ENCODE data around the gene NKX6-2. TPM values are rescaled to one million over a fixed set of nuclear protein-coding genes. Genes with fewer than 3 reads are reported as not detected.

NKX6-2 gene
- total RNA-seq, 1 donor from 2014 or later: not detected

GRCh38 chr10:132768346-132769248 is 17.4 kb downstream of the NKX6-2 start:
- TF ChIP-seq EZH2 (IDR thresholded peaks at IDR 0.05; ENCODE audit: insufficient read depth, low read length) (no peak), CTCF (IDR thresholded peaks at IDR 0.05; ENCODE audit: insufficient read depth, low read depth, low read length) (no peak)
- Histone ChIP-seq H3K9ac (ENCODE audit: low read length) (no peak overlapping the region), H3K4me3 (ENCODE audit: insufficient read depth, low read depth, low read length) (no peak overlapping the region), H3K4me2 (ENCODE audit: low read length) (no peak overlapping the region), H3K27ac (ENCODE audit: low read depth, low read length) (no peak overlapping the region), H2AFZ (ENCODE audit: low read depth, low read length) (no peak overlapping the region), H4K20me1 (ENCODE audit: insufficient read depth, low read length) (peaks cover 7% of the 10 kb centered on the region), H3K9me3 (ENCODE audit: insufficient read depth, low read depth, low read length) (no peaks in the 10 kb centered on the region), H3K79me2 (ENCODE audit: insufficient read depth, low read length) (no peaks in the 10 kb centered on the region), H3K4me1 (ENCODE audit: insufficient read depth, low read length) (no peaks in the 10 kb centered on the region), H3K36me3 (ENCODE audit: insufficient read depth, low read length) (no peaks in the 10 kb centered on the region), H3K27me3 (ENCODE audit: insufficient read depth, low read length) (no peaks in the 10 kb centered on the region)
- H3K36me3 Mint-ChIP-seq (ENCODE audit: low read depth, unreplicated experiment): peaks cover 16% of the 10 kb centered on the region
- no peak for DNase-seq (ENCODE audit: low read depth)
- peaks cover 6% of the 10 kb centered on the region for H3K4me1 Mint-ChIP-seq (ENCODE audit: low read depth, unreplicated experiment)
- no peak for FAIRE-seq
- H3K27me3 Mint-ChIP-seq (ENCODE audit: low read depth, unreplicated experiment): peaks cover 2% of the 10 kb centered on the region
- H3K4me3 Mint-ChIP-seq (ENCODE audit: unreplicated experiment): no peak overlapping the region
- H3K27ac Mint-ChIP-seq (ENCODE audit: unreplicated experiment): no peak overlapping the region
- no peaks in the 10 kb centered on the region for H3K9me3 Mint-ChIP-seq (ENCODE audit: unreplicated experiment)

GRCh38 chr10:132766291-132766690 is 19.7 kb downstream of the NKX6-2 start:
- peaks cover 12% of the 10 kb centered on the region for H4K20me1 ChIP-seq (ENCODE audit: insufficient read depth, low read length)
- H3K4me2 ChIP-seq (ENCODE audit: low read length): no peak overlapping the region
- Mint-ChIP-seq H3K36me3 (ENCODE audit: low read depth, unreplicated experiment) (peaks cover 20% of the 10 kb centered on the region), H3K4me3 (ENCODE audit: unreplicated experiment) (no peak overlapping the region), H3K9me3 (ENCODE audit: unreplicated experiment) (peaks cover 4% of the 10 kb centered on the region), H3K4me1 (ENCODE audit: low read depth, unreplicated experiment) (peaks cover 15% of the 10 kb centered on the region), H3K27ac (ENCODE audit: unreplicated experiment) (no peak overlapping the region), H3K27me3 (ENCODE audit: low read depth, unreplicated experiment) (peaks cover 2% of the 10 kb centered on the region)
- H3K27me3 ChIP-seq (ENCODE audit: insufficient read depth, low read length): no peaks in the 10 kb centered on the region
- H3K4me1 ChIP-seq (ENCODE audit: insufficient read depth, low read length): no peaks in the 10 kb centered on the region
- H3K27ac ChIP-seq (ENCODE audit: low read depth, low read length): no peak overlapping the region
- FAIRE-seq: no peak
- H3K36me3 ChIP-seq (ENCODE audit: insufficient read depth, low read length): no peaks in the 10 kb centered on the region
- no peaks in the 10 kb centered on the region for H3K79me2 ChIP-seq (ENCODE audit: insufficient read depth, low read length)
- H3K9me3 ChIP-seq (ENCODE audit: insufficient read depth, low read depth, low read length): no peaks in the 10 kb centered on the region
- no peak for DNase-seq (ENCODE audit: low read depth)
- H3K9ac ChIP-seq (ENCODE audit: low read length): no peak overlapping the region
- H3K4me3 ChIP-seq (ENCODE audit: insufficient read depth, low read depth, low read length): no peak overlapping the region
- no peak for TF ChIP-seq CTCF (IDR thresholded peaks at IDR 0.05; ENCODE audit: insufficient read depth, low read depth, low read length)
- TF ChIP-seq EZH2 (IDR thresholded peaks at IDR 0.05; ENCODE audit: insufficient read depth, low read length): no peak
- H2AFZ ChIP-seq (ENCODE audit: low read depth, low read length): no peak overlapping the region

GRCh38 chr10:132765435-132765834 is 20.5 kb downstream of the NKX6-2 start:
- no peak overlapping the region for H2AFZ ChIP-seq (ENCODE audit: low read depth, low read length)
- FAIRE-seq: no peak
- no peaks in the 10 kb centered on the region for H3K36me3 ChIP-seq (ENCODE audit: insufficient read depth, low read length)
- no peak for DNase-seq (ENCODE audit: low read depth)
- Mint-ChIP-seq H3K4me3 (ENCODE audit: unreplicated experiment) (no peak overlapping the region), H3K4me1 (ENCODE audit: low read depth, unreplicated experiment) (peaks cover 15% of the 10 kb centered on the region), H3K9me3 (ENCODE audit: unreplicated experiment) (peaks cover 7% of the 10 kb centered on the region), H3K36me3 (ENCODE audit: low read depth, unreplicated experiment) (peaks cover 20% of the 10 kb centered on the region), H3K27me3 (ENCODE audit: low read depth, unreplicated experiment) (peaks cover 2% of the 10 kb centered on the region), H3K27ac (ENCODE audit: unreplicated experiment) (no peak overlapping the region)
- no peaks in the 10 kb centered on the region for H3K27me3 ChIP-seq (ENCODE audit: insufficient read depth, low read length)
- H3K4me2 ChIP-seq (ENCODE audit: low read length): no peak overlapping the region
- H3K9me3 ChIP-seq (ENCODE audit: insufficient read depth, low read depth, low read length): no peaks in the 10 kb centered on the region
- no peaks in the 10 kb centered on the region for H3K79me2 ChIP-seq (ENCODE audit: insufficient read depth, low read length)
- H3K9ac ChIP-seq (ENCODE audit: low read length): no peak overlapping the region
- H3K27ac ChIP-seq (ENCODE audit: low read depth, low read length): no peak overlapping the region
- H4K20me1 ChIP-seq (ENCODE audit: insufficient read depth, low read length): peaks cover 12% of the 10 kb centered on the region
- TF ChIP-seq CTCF (IDR thresholded peaks at IDR 0.05; ENCODE audit: insufficient read depth, low read depth, low read length) (no peak), EZH2 (IDR thresholded peaks at IDR 0.05; ENCODE audit: insufficient read depth, low read length) (no peak)
- no peaks in the 10 kb centered on the region for H3K4me1 ChIP-seq (ENCODE audit: insufficient read depth, low read length)
- no peak overlapping the region for H3K4me3 ChIP-seq (ENCODE audit: insufficient read depth, low read depth, low read length)
